GM12878 (cell line): ENCODE results near the gene INIP. TPM values are rescaled to one million over a fixed set of nuclear protein-coding genes. Genes with fewer than 3 reads are reported as not detected.
A peak's percentile ranks its signal among the peaks of the same experiment; 100 is the strongest.

Experiments
- ATAC-seq: fragments of 200-7000 bp; cut with Tn5 transposase; 3 replicates; pipeline ENCODE4 v1.9.1; 2020; ENCODE audit warnings: mild to moderate bottlenecking, moderate library complexity
- BruUV-seq: library from RNA; stranded (reverse); fragments of 400-500 nt; replicated peaks from 2 replicates; lab custom pipeline; 2021; lab: Mats Ljungman, UMichigan
- CTCF ChIA-PET: fragments of 300-600 bp; sonication (Branson Sonifier 250); formaldehyde crosslinking; extraction: SDS; loops from one replicate; lab custom pipeline; 2021; ENCODE audit warnings: inconsistent platforms; lab: Yijun Ruan, JAX
- POLR2A ChIA-PET: fragments of 350-600 bp; formaldehyde crosslinking; extraction: SDS; loops from one replicate; lab custom pipeline; 2021; ENCODE audit warnings: inconsistent platforms; lab: Charles Lee
- RAD21 ChIA-PET: fragments of 300-600 bp; sonication (Branson Sonifier 250); formaldehyde crosslinking; loops from one replicate; lab custom pipeline; 2023; ENCODE audit warnings: antibody characterized with exemption; ENCODE audit not compliant: unreplicated experiment; lab: Charles Lee
- SMC1A ChIA-PET: fragments of 300-600 bp; sonication (Branson Sonifier 250); formaldehyde crosslinking; loops from one replicate; lab custom pipeline; 2023; ENCODE audit not compliant: unreplicated experiment, uncharacterized antibody; lab: Charles Lee
- DNase-seq: peaks from one replicate; pipeline ENCODE4 v3.0.0-alpha.2; 2011; ENCODE audit warnings: low read depth, low spot score
- FAIRE-seq: peaks from 3 replicates; lab custom pipeline; 2011; peaks lifted over from hg19 to GRCh38; lab: Jason Lieb, UNC
- H2AFZ ChIP-seq: 2 replicates; pipeline ENCODE4 v1.6.0; 2011; ENCODE audit warnings: low read depth, low read length, control low read depth; ENCODE audit not compliant: control insufficient read depth
- H3K27ac ChIP-seq: 2 replicates; pipeline ENCODE4 v1.5.1; 2011; ENCODE audit warnings: control low read depth; ENCODE audit not compliant: control insufficient read depth, insufficient read depth
- H3K27me3 ChIP-seq, 2 experiments: replicated peaks in 1 of 2; 2 replicates each; pipeline versions ENCODE4 v1.6.0 to v1.6.1; 2011; ENCODE audit warnings: low read length in 1 of 2; ENCODE audit not compliant: control insufficient read depth in 2 of 2, insufficient read depth in 2 of 2
- H3K36me3 ChIP-seq, 2 experiments: 2 replicates each; pipeline ENCODE4 v1.5.1; 2011; ENCODE audit warnings: low read length in 1 of 2; ENCODE audit not compliant: control insufficient read depth in 2 of 2, insufficient read depth in 2 of 2
- H3K4me1 ChIP-seq: 2 replicates; pipeline ENCODE4 v1.6.1; 2011; ENCODE audit warnings: mild to moderate bottlenecking, low read length, moderate library complexity, mixed read lengths; ENCODE audit not compliant: control insufficient read depth, insufficient read depth
- H3K4me2 ChIP-seq: 2 replicates; pipeline ENCODE4 v1.6.0; 2011; ENCODE audit warnings: control low read depth; ENCODE audit not compliant: control insufficient read depth, insufficient read depth
- H3K4me3 ChIP-seq: fragments of 200-600 bp; sonication (generic); 2 replicates; pipeline ENCODE4 v1.5.1; 2016
- H3K79me2 ChIP-seq: 2 replicates; pipeline ENCODE4 v1.6.0; 2011; ENCODE audit warnings: low read length; ENCODE audit not compliant: control insufficient read depth, insufficient read depth
- H3K9ac ChIP-seq: 2 replicates; pipeline ENCODE4 v1.8.0; 2011; ENCODE audit warnings: low read length, control low read depth, mixed read lengths; ENCODE audit not compliant: control insufficient read depth, insufficient read depth
- H3K9me3 ChIP-seq: replicated peaks from 3 replicates; pipeline ENCODE4 v1.5.1; 2011; ENCODE audit warnings: mild to moderate bottlenecking, low read length; ENCODE audit not compliant: control insufficient read depth, insufficient read depth
- H4K20me1 ChIP-seq: 2 replicates; pipeline ENCODE4 v1.6.0; 2011; ENCODE audit not compliant: control insufficient read depth, insufficient read depth
- ATF7 ChIP-seq: fragments of 450-650 bp; IDR thresholded peaks from 2 replicates; pipeline ENCODE4 v1.6.1; 2016; ENCODE audit warnings: low read depth, mild to moderate bottlenecking
- BHLHE40 ChIP-seq, 2 experiments: fragments of 450-650 bp in 1 of 2; IDR thresholded peaks; 2 replicates each; pipeline ENCODE4 v1.6.1; 2011 to 2017; ENCODE audit warnings: low read depth in 2 of 2, borderline replicate concordance in 1 of 2, improper control_type of control experiment in 1 of 2, low read length in 1 of 2, mild to moderate bottlenecking in 1 of 2
- NFIC ChIP-seq: IDR thresholded peaks from 2 replicates; pipeline ENCODE4 v1.6.1; 2012; ENCODE audit warnings: low read depth, mild to moderate bottlenecking, inconsistent platforms, low read length, moderate library complexity
- RUNX3 ChIP-seq: IDR thresholded peaks from 2 replicates; pipeline ENCODE4 v1.6.1; 2012; ENCODE audit warnings: low read length, inconsistent platforms
- in situ Hi-C: fragments of 300-500 bp; cut with MboI; formaldehyde crosslinking; loops from 9 replicates; pipeline ENCODE4 v1.14.3; 2018; ENCODE audit warnings: mixed read lengths
- intact Hi-C: fragments of 100-400 bp; cut with micrococcal nuclease; formaldehyde crosslinking; loops from one replicate; pipeline ENCODE4 v1.14.2; 2022; ENCODE audit not compliant: unreplicated experiment
- polyA plus RNA-seq, 11 experiments: library from polyadenylated mRNA; depleted of rRNA in 4 of 11; unstranded in 6 of 11; stranded (reverse) in 5 of 11; fragments of >200 nt; fragmentation: Nextera tagmentation in 4 of 11; fragmentation: Illumina TruSeq in 1 of 11; extraction: Ambion mirVana in 4 of 11; extraction: Trizol in 1 of 11; gene quantifications; 1 replicate in 1 of 11; 2 replicates in 10 of 11; pipeline versions ENCODE4 v1.2.1 to v1.2.3, GENCODE V29; 2011 to 2016; ENCODE audit warnings: inconsistent platforms in 2 of 11, missing spikeins in 2 of 11, low read depth in 1 of 11
- total RNA-seq, 4 experiments: library from RNA; depleted of rRNA in 3 of 4; stranded (reverse); fragments of >200 nt in 3 of 4; fragmentation: Illumina TruSeq in 1 of 4; extraction: Trizol in 1 of 4; gene quantifications; 2 replicates each; pipeline versions ENCODE4 v1.2.1 to v1.2.3, GENCODE V29; 2013 to 2021
- TF ChIP-seq, protein P1 (sequence below): IDR thresholded peaks from 2 replicates; pipeline ENCODE4 v1.6.1; 2012; ENCODE audit warnings: improper control_type of control experiment, low read depth, low read length; ENCODE audit not compliant: insufficient replicate concordance

The INIP gene
- total and polyA plus RNA-seq, 10 of the 15 experiments (the other 5 are each of a cell fraction or from before 2014, with no cell fraction given) = 18.9 to 66.5 (median 37.7) TPM

- Histone ChIP-seq H3K4me3 (no peak overlapping the region), H3K4me1 (peaks cover 10% of the 10 kb centered on the region; the same call in 1 of the 2 replicates), H3K9ac (no peak overlapping the region), H3K9me3 (no peaks in the 10 kb centered on the region), H4K20me1 (no peaks in the 10 kb centered on the region), H3K27me3 (no peaks in the 10 kb centered on the region), H3K79me2 (no peaks in the 10 kb centered on the region; the same call in 1 of the 2 replicates), H3K36me3 (peaks cover 3 to 12% of the 10 kb centered on the region in 2 experiments; a peak in 3 of 4 replicates), H2AFZ (no peak overlapping the region), H3K4me2 (no peak overlapping the region), H3K27ac (no peak overlapping the region)
- ChIA-PET SMC1A (interaction anchor here (1.1 kb wide), 1 partner anchor 11 kb away, joined by 3 read pairs; no protein-coding TSS in a partner anchor), POLR2A (no interaction called here), RAD21 (no interaction called here), CTCF (interaction anchor here (0.7 kb wide), 1 partner anchor 11 kb away, joined by 3 read pairs; no protein-coding TSS in a partner anchor)
- intact Hi-C loops = no loop called here
- no TSS peak for BruUV-seq
- peak; percentile 27 for FAIRE-seq
- TF ChIP-seq NFIC (no peak), RUNX3 (peak; percentile 18; the same call in 1 of the 2 replicates), BHLHE40 (IDR thresholded peaks at IDR 0.05; ENCODE audit: borderline replicate concordance in 1 of 2, low read depth in 2 of 2, low read length in 1 of 2) (no peak), ATF7 (peak; percentile 54; the same call in 1 of the 2 replicates)
- TF ChIP-seq, protein P1, sequence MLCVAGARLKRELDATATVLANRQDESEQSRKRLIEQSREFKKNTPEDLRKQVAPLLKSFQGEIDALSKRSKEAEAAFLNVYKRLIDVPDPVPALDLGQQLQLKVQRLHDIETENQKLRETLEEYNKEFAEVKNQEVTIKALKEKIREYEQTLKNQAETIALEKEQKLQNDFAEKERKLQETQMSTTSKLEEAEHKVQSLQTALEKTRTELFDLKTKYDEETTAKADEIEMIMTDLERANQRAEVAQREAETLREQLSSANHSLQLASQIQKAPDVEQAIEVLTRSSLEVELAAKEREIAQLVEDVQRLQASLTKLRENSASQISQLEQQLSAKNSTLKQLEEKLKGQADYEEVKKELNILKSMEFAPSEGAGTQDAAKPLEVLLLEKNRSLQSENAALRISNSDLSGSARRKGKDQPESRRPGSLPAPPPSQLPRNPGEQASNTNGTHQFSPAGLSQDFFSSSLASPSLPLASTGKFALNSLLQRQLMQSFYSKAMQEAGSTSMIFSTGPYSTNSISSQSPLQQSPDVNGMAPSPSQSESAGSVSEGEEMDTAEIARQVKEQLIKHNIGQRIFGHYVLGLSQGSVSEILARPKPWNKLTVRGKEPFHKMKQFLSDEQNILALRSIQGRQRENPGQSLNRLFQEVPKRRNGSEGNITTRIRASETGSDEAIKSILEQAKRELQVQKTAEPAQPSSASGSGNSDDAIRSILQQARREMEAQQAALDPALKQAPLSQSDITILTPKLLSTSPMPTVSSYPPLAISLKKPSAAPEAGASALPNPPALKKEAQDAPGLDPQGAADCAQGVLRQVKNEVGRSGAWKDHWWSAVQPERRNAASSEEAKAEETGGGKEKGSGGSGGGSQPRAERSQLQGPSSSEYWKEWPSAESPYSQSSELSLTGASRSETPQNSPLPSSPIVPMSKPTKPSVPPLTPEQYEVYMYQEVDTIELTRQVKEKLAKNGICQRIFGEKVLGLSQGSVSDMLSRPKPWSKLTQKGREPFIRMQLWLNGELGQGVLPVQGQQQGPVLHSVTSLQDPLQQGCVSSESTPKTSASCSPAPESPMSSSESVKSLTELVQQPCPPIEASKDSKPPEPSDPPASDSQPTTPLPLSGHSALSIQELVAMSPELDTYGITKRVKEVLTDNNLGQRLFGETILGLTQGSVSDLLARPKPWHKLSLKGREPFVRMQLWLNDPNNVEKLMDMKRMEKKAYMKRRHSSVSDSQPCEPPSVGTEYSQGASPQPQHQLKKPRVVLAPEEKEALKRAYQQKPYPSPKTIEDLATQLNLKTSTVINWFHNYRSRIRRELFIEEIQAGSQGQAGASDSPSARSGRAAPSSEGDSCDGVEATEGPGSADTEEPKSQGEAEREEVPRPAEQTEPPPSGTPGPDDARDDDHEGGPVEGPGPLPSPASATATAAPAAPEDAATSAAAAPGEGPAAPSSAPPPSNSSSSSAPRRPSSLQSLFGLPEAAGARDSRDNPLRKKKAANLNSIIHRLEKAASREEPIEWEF = no peak
- in situ Hi-C loops = no loop called here
- ATAC-seq = peak; percentile 48; the same call in 2 of the 3 replicates
- no peak for DNase-seq
Measured at GRCh38 chr9:112700085-112700484, 17.8 kb downstream of the INIP start.
